ENCODE measurements around the gene TGFBR2. TPM values are rescaled to one million over a fixed set of nuclear protein-coding genes. Genes with fewer than 3 reads are reported as not detected.

The TGFBR2 gene
- total and polyA plus RNA-seq, 2 experiments from 2014 or later: 42.2 to 52.8 TPM

- H3K27me3 ChIP-seq: no peaks in the 10 kb centered on the region
- H3K4me3 ChIP-seq: no peak overlapping the region
- H3K36me3 ChIP-seq (replicated peaks; ENCODE audit: insufficient read depth, low read depth): no peaks in the 10 kb centered on the region
- peaks cover 17% of the 10 kb centered on the region for H3K79me2 ChIP-seq
- 94% methylated on average over 3 of the region's 3 CpGs for WGBS (ENCODE audit: low lambda C conversion rate, missing lambda C conversion rate)
- no peak for TF ChIP-seq CTCF (IDR thresholded peaks at IDR 0.05; ENCODE audit: poor library complexity)
- no peak for TF ChIP-seq EZH2phosphoT487 (IDR thresholded peaks at IDR 0.05; ENCODE audit: low read depth, severe bottlenecking, unreplicated experiment)
- no peak for TF ChIP-seq EZH2 (IDR thresholded peaks at IDR 0.05; ENCODE audit: borderline replicate concordance)
- no peaks in the 10 kb centered on the region for H3K9me2 ChIP-seq (replicated peaks; ENCODE audit: insufficient read depth)
- H3K9me3 ChIP-seq (ENCODE audit: low read depth): no peaks in the 10 kb centered on the region
- no peaks in the 10 kb centered on the region for H4K20me1 ChIP-seq (ENCODE audit: insufficient read depth, poor library complexity, severe bottlenecking)
- H3K4me1 ChIP-seq (ENCODE audit: insufficient read depth): peaks cover 24% of the 10 kb centered on the region
- no peak overlapping the region for H3K4me2 ChIP-seq
- no peak overlapping the region for H2AFZ ChIP-seq
- no peak overlapping the region for H3K27ac ChIP-seq
- DNase-seq (ENCODE audit: low spot score): no peak
Measured at GRCh38 chr3:30660656-30661055, 54.3 kb downstream of the TGFBR2 start.

GRCh38 chr3:30661098-30661873 is 54.9 kb downstream of the TGFBR2 start:
- Histone ChIP-seq H3K27me3 (no peaks in the 10 kb centered on the region), H3K27ac (no peak overlapping the region), H4K20me1 (ENCODE audit: insufficient read depth, poor library complexity, severe bottlenecking) (no peaks in the 10 kb centered on the region), H3K4me2 (no peak overlapping the region), H3K79me2 (peaks cover 13% of the 10 kb centered on the region), H3K9me2 (replicated peaks; ENCODE audit: insufficient read depth) (no peaks in the 10 kb centered on the region), H3K4me3 (no peak overlapping the region), H2AFZ (no peak overlapping the region), H3K9me3 (ENCODE audit: low read depth) (no peaks in the 10 kb centered on the region), H3K4me1 (ENCODE audit: insufficient read depth) (peaks cover 24% of the 10 kb centered on the region), H3K36me3 (replicated peaks; ENCODE audit: insufficient read depth, low read depth) (no peaks in the 10 kb centered on the region)
- no peak for DNase-seq (ENCODE audit: low spot score)
- 86% methylated on average over 2 of the region's 2 CpGs for WGBS (ENCODE audit: low lambda C conversion rate, missing lambda C conversion rate)
- TF ChIP-seq EZH2phosphoT487 (IDR thresholded peaks at IDR 0.05; ENCODE audit: low read depth, severe bottlenecking, unreplicated experiment): no peak
- TF ChIP-seq EZH2 (IDR thresholded peaks at IDR 0.05; ENCODE audit: borderline replicate concordance): no peak
- no peak for TF ChIP-seq CTCF (IDR thresholded peaks at IDR 0.05; ENCODE audit: poor library complexity)

- no peak overlapping the region for H3K4me2 ChIP-seq
- no peaks in the 10 kb centered on the region for H3K9me2 ChIP-seq (replicated peaks; ENCODE audit: insufficient read depth)
- no peak overlapping the region for H3K4me3 ChIP-seq
- WGBS (ENCODE audit: low lambda C conversion rate, missing lambda C conversion rate): 82% methylated on average over 3 of the region's 3 CpGs
- H3K27ac ChIP-seq: no peak overlapping the region
- H4K20me1 ChIP-seq (ENCODE audit: insufficient read depth, poor library complexity, severe bottlenecking): no peaks in the 10 kb centered on the region
- no peaks in the 10 kb centered on the region for H3K9me3 ChIP-seq (ENCODE audit: low read depth)
- DNase-seq (ENCODE audit: low spot score): no peak
- peaks cover 20% of the 10 kb centered on the region for H3K4me1 ChIP-seq (ENCODE audit: insufficient read depth)
- peaks cover 11% of the 10 kb centered on the region for H3K79me2 ChIP-seq
- H3K27me3 ChIP-seq: no peaks in the 10 kb centered on the region
- H2AFZ ChIP-seq: no peak overlapping the region
- H3K36me3 ChIP-seq (replicated peaks; ENCODE audit: insufficient read depth, low read depth): no peaks in the 10 kb centered on the region
- no peak for TF ChIP-seq EZH2 (IDR thresholded peaks at IDR 0.05; ENCODE audit: borderline replicate concordance)
- TF ChIP-seq EZH2phosphoT487 (IDR thresholded peaks at IDR 0.05; ENCODE audit: low read depth, severe bottlenecking, unreplicated experiment): no peak
- no peak for TF ChIP-seq CTCF (IDR thresholded peaks at IDR 0.05; ENCODE audit: poor library complexity)
Measured at GRCh38 chr3:30662836-30663235, 56.4 kb downstream of the TGFBR2 start.
